HEK293T (cell line): ENCODE results near the gene ABCF3.

Experiments used
- CTCF ChIA-PET: fragments of 350-600 bp; formaldehyde crosslinking; extraction: SDS; loops from one replicate; lab custom pipeline; 2021; ENCODE audit warnings: antibody characterized with exemption, inconsistent platforms; lab: Yijun Ruan, JAX
- POLR2A ChIA-PET: fragments of 350-600 bp; formaldehyde crosslinking; extraction: SDS; loops from one replicate; lab custom pipeline; 2020; ENCODE audit warnings: antibody characterized with exemption, inconsistent platforms; lab: Yijun Ruan, JAX
- DNase-seq: peaks from one replicate; pipeline ENCODE4 v3.0.0; 2012; ENCODE audit warnings: mixed read lengths; ENCODE audit errors: extremely low spot score
- ARNT ChIP-seq: fragments of 450-650 bp; IDR thresholded peaks from 2 replicates; pipeline ENCODE4 v1.6.1; 2017; ENCODE audit warnings: mild to moderate bottlenecking
- BHLHE40 ChIP-seq: fragments of 450-650 bp; IDR thresholded peaks from 2 replicates; pipeline ENCODE4 v1.6.1; 2016; ENCODE audit warnings: mild to moderate bottlenecking, moderate library complexity, borderline replicate concordance
- CTBP1 ChIP-seq: fragments of 450-650 bp; IDR thresholded peaks from 2 replicates; pipeline ENCODE4 v1.6.1; 2016; ENCODE audit warnings: borderline replicate concordance
- ELF4 ChIP-seq: fragments of 450-650 bp; IDR thresholded peaks from 2 replicates; pipeline ENCODE4 v1.6.1; 2017; ENCODE audit warnings: antibody characterized with exemption
- FOXA1 ChIP-seq: fragments of 450-650 bp; IDR thresholded peaks from 2 replicates; pipeline ENCODE4 v1.6.1; 2016; ENCODE audit warnings: mild to moderate bottlenecking
- FOXK2 ChIP-seq: fragments of 450-650 bp; IDR thresholded peaks from 2 replicates; pipeline ENCODE4 v1.6.1; 2016; ENCODE audit warnings: mild to moderate bottlenecking
- FOXM1 ChIP-seq: fragments of 450-650 bp; IDR thresholded peaks from 2 replicates; pipeline ENCODE4 v1.6.1; 2017; ENCODE audit warnings: mild to moderate bottlenecking, borderline replicate concordance
- HDGF ChIP-seq: fragments of 450-650 bp; IDR thresholded peaks from 2 replicates; pipeline ENCODE4 v1.6.1; 2017; ENCODE audit warnings: antibody characterized with exemption, borderline replicate concordance
- L3MBTL2 ChIP-seq: fragments of 450-650 bp; conservative IDR thresholded peaks from 2 replicates; pipeline ENCODE4 v1.6.1; 2016; ENCODE audit warnings: mild to moderate bottlenecking
- LEF1 ChIP-seq: fragments of 450-650 bp; IDR thresholded peaks from 2 replicates; pipeline ENCODE4 v1.6.1; 2017; ENCODE audit warnings: mild to moderate bottlenecking, borderline replicate concordance
- NFRKB ChIP-seq: fragments of 450-650 bp; IDR thresholded peaks from 2 replicates; pipeline ENCODE4 v1.6.1; 2016; ENCODE audit warnings: mild to moderate bottlenecking, moderate library complexity
- PKNOX1 ChIP-seq: fragments of 450-650 bp; IDR thresholded peaks from 2 replicates; pipeline ENCODE4 v1.6.1; 2016
- SP1 ChIP-seq: fragments of 450-650 bp; IDR thresholded peaks from 2 replicates; pipeline ENCODE4 v1.6.1; 2017
- SUZ12 ChIP-seq: fragments of 450-650 bp; IDR thresholded peaks from 2 replicates; pipeline ENCODE4 v1.6.1; 2016; ENCODE audit warnings: mild to moderate bottlenecking
- TARDBP ChIP-seq: fragments of 450-650 bp; IDR thresholded peaks from 2 replicates; pipeline ENCODE4 v1.6.1; 2016
- ZNF384 ChIP-seq: fragments of 450-650 bp; IDR thresholded peaks from 2 replicates; pipeline ENCODE4 v1.6.1; 2016

The ABCF3 gene

GRCh38 chr3:184186184-184186901 is at the start of gene ABCF3:
TSS of gene ABCF3 (plus strand) at chr3:184186199. CDS start at chr3:184186208, 9 bp downstream.
- no peak for DNase-seq
- ChIA-PET CTCF (interaction anchor here (0.7 kb wide), 1 partner anchor 10 kb away, joined by 3 read pairs; no protein-coding TSS in a partner anchor), POLR2A (interaction anchor here (0.7 to 1.8 kb wide), 6 partner anchors 8 to 41 kb away, joined by 3 to 13 read pairs (median 6); partner anchors contain the start of gene AP2M1)
- no peak for TF ChIP-seq HDGF
- TF ChIP-seq ARNT: no peak
- no peak for TF ChIP-seq NFRKB
- TF ChIP-seq SUZ12: no peak
- no peak for TF ChIP-seq L3MBTL2
- no peak for TF ChIP-seq FOXA1

- ChIA-PET CTCF (no interaction called here), POLR2A (no interaction called here)
- TF ChIP-seq FOXA1: no peak
- TF ChIP-seq PKNOX1: no peak
- TF ChIP-seq ZNF384: no peak
- TF ChIP-seq TARDBP: no peak
- TF ChIP-seq ARNT: no peak
- TF ChIP-seq FOXK2: no peak
- TF ChIP-seq FOXM1: no peak
- TF ChIP-seq SP1: no peak
- no peak for TF ChIP-seq LEF1
- TF ChIP-seq L3MBTL2: no peak
- TF ChIP-seq NFRKB: no peak
- TF ChIP-seq HDGF: no peak
- no peak for TF ChIP-seq ELF4
- no peak for TF ChIP-seq SUZ12
- no peak for TF ChIP-seq CTBP1
- TF ChIP-seq BHLHE40: no peak
- DNase-seq: no peak
Measured at GRCh38 chr3:184140436-184140835, 45.6 kb upstream of the ABCF3 start.

- ChIA-PET POLR2A (no interaction called here), CTCF (no interaction called here)
- DNase-seq: no peak
- TF ChIP-seq FOXK2 (no peak), LEF1 (no peak), ELF4 (no peak)
Measured at GRCh38 chr3:184142199-184142598, 43.8 kb upstream of the ABCF3 start.

GRCh38 chr3:184143327-184143726 is 42.7 kb upstream of the ABCF3 start:
- CTCF ChIA-PET: interaction anchor here (0.6 to 0.9 kb wide), 2 partner anchors 29 to 83 kb away, joined by 3 read pairs; no protein-coding TSS in a partner anchor
- TF ChIP-seq SP1: no peak
- TF ChIP-seq CTBP1: no peak

GRCh38 chr3:184144505-184144904 is 41.5 kb upstream of the ABCF3 start:
- POLR2A ChIA-PET: interaction anchor here (0.9 to 2.0 kb wide), 2 partner anchors 10 to 12 kb away, joined by 4 to 8 read pairs; partner anchors contain the start of gene EIF2B5
- CTCF ChIA-PET: interaction anchor here (1.0 kb wide), 1 partner anchor 83 kb away, joined by 4 read pairs; no protein-coding TSS in a partner anchor
- TF ChIP-seq FOXA1 (no peak), SP1 (no peak), LEF1 (no peak), SUZ12 (no peak), ARNT (no peak), TARDBP (no peak), NFRKB (no peak), CTBP1 (no peak), FOXM1 (no peak)
- DNase-seq: no peak

More at GRCh38 chr3:184143327-184143726, 42.7 kb upstream of the ABCF3 start:
- DNase-seq: no peak
- POLR2A ChIA-PET: no interaction called here

GRCh38 chr3:184145111-184145524 is 40.9 kb upstream of the ABCF3 start:
- CTCF ChIA-PET: interaction anchor here (0.7 to 1.2 kb wide), 3 partner anchors 82 to 144 kb away, joined by 3 to 4 read pairs (median 3); no protein-coding TSS in a partner anchor
- DNase-seq: no peak
- no peak for TF ChIP-seq NFRKB
- no peak for TF ChIP-seq SUZ12
- TF ChIP-seq PKNOX1: no peak
- no peak for TF ChIP-seq FOXK2
- no peak for TF ChIP-seq L3MBTL2
- no peak for TF ChIP-seq LEF1
- no peak for TF ChIP-seq CTBP1
- no peak for TF ChIP-seq FOXM1
- no peak for TF ChIP-seq SP1
- TF ChIP-seq ZNF384: no peak
- no peak for TF ChIP-seq ELF4
- no peak for TF ChIP-seq TARDBP
- no peak for TF ChIP-seq FOXA1
- TF ChIP-seq BHLHE40: no peak
- POLR2A ChIA-PET: interaction anchor here (0.9 to 2.0 kb wide), 2 partner anchors 10 to 11 kb away, joined by 4 to 8 read pairs; partner anchors contain the start of gene EIF2B5

GRCh38 chr3:184145751-184146270 is 40.2 kb upstream of the ABCF3 start:
- POLR2A ChIA-PET: interaction anchor here (1.4 to 2.0 kb wide), 2 partner anchors 10 to 11 kb away, joined by 3 to 8 read pairs; partner anchors contain the start of gene EIF2B5
- CTCF ChIA-PET: interaction anchor here (0.7 to 1.2 kb wide), 2 partner anchors 131 to 143 kb away, joined by 3 read pairs; no protein-coding TSS in a partner anchor
- no peak for DNase-seq
- no peak for TF ChIP-seq CTBP1
